ENCODE measurements around the gene RAB18.

The RAB18 gene

GRCh38 chr10:27512548-27512947, 8.4 kb downstream of the RAB18 start:
- Histone ChIP-seq H3K27me3 (no peaks in the 10 kb centered on the region), H3K4me3 (ENCODE audit: low read depth, low read length) (no peak overlapping the region), H3K4me1 (no peaks in the 10 kb centered on the region), H3K9me3 (no peaks in the 10 kb centered on the region), H3K36me3 (0 out of 2 replicates have a peak, but pooled peaks cover 4% of the 10 kb centered on the region)
- TF ChIP-seq CTCF (IDR thresholded peaks at IDR 0.05; ENCODE audit: low read depth, low read length), result no peak
- no peak for DNase-seq

- Histone ChIP-seq H3K9me3 (no peaks in the 10 kb centered on the region), H3K27me3 (no peaks in the 10 kb centered on the region), H3K4me1 (no peaks in the 10 kb centered on the region), H3K36me3 (0 out of 2 replicates have a peak, but pooled peaks cover 4% of the 10 kb centered on the region), H3K4me3 (ENCODE audit: low read depth, low read length) (no peak overlapping the region)
- no peak for DNase-seq
- no peak for TF ChIP-seq CTCF (IDR thresholded peaks at IDR 0.05; ENCODE audit: low read depth, low read length)
Measured at GRCh38 chr10:27513451-27514191, 9.5 kb downstream of the RAB18 start.

GRCh38 chr10:27514243-27514642, 10.1 kb downstream of the RAB18 start:
- H3K27me3 ChIP-seq, result no peaks in the 10 kb centered on the region
- TF ChIP-seq CTCF (IDR thresholded peaks at IDR 0.05; ENCODE audit: low read depth, low read length), result no peak
- 0 out of 2 replicates have a peak, but pooled peaks cover 4% of the 10 kb centered on the region for H3K36me3 ChIP-seq
- DNase-seq, result no peak
- no peak overlapping the region for H3K4me3 ChIP-seq (ENCODE audit: low read depth, low read length)
- no peaks in the 10 kb centered on the region for H3K4me1 ChIP-seq
- no peaks in the 10 kb centered on the region for H3K9me3 ChIP-seq

GRCh38 chr10:27518261-27518660, 14.2 kb downstream of the RAB18 start:
- H3K4me1 ChIP-seq, result no peaks in the 10 kb centered on the region
- TF ChIP-seq CTCF (IDR thresholded peaks at IDR 0.05; ENCODE audit: low read depth, low read length), result no peak
- 0 out of 2 replicates have a peak, but pooled peaks cover 4% of the 10 kb centered on the region for H3K36me3 ChIP-seq

GRCh38 chr10:27525819-27526218, 21.7 kb downstream of the RAB18 start:
- H3K4me3 ChIP-seq (ENCODE audit: low read depth, low read length), result no peak overlapping the region
- no peak for DNase-seq
- H3K9me3 ChIP-seq, result no peaks in the 10 kb centered on the region
- TF ChIP-seq CTCF (IDR thresholded peaks at IDR 0.05; ENCODE audit: low read depth, low read length), result no peak
- H3K4me1 ChIP-seq, result no peaks in the 10 kb centered on the region
- no peaks in the 10 kb centered on the region for H3K36me3 ChIP-seq
- no peaks in the 10 kb centered on the region for H3K27me3 ChIP-seq

More at GRCh38 chr10:27518261-27518660, 14.2 kb downstream of the RAB18 start:
- no peaks in the 10 kb centered on the region for H3K27me3 ChIP-seq
- no peak overlapping the region for H3K4me3 ChIP-seq (ENCODE audit: low read depth, low read length)
- H3K9me3 ChIP-seq, result no peaks in the 10 kb centered on the region
- DNase-seq, result no peak

- H3K4me1 ChIP-seq, result no peaks in the 10 kb centered on the region
- TF ChIP-seq CTCF (IDR thresholded peaks at IDR 0.05; ENCODE audit: low read depth, low read length), result no peak
- no peaks in the 10 kb centered on the region for H3K36me3 ChIP-seq
- H3K27me3 ChIP-seq, result no peaks in the 10 kb centered on the region
- no peak for DNase-seq
- H3K9me3 ChIP-seq, result no peaks in the 10 kb centered on the region
- H3K4me3 ChIP-seq (ENCODE audit: low read depth, low read length), result no peak overlapping the region
Measured at GRCh38 chr10:27526242-27526641, 22.1 kb downstream of the RAB18 start.
